Measurements from ENCODE around the gene UNCX. TPM values are rescaled to one million over a fixed set of nuclear protein-coding genes. Genes with fewer than 3 reads are reported as not detected.

UNCX gene
- total and polyA plus RNA-seq, 2 of the 8 experiments (the other 6 are each of a cell fraction or from before 2014, with no cell fraction given), result not detected

GRCh38 chr7:1260244-1260635 lies 27.6 kb downstream of the UNCX start:
- peak overlapping the region; percentile 68 for H4K8ac ChIP-seq (ENCODE audit: extremely low read depth, insufficient read depth, low read length)
- no peak for FAIRE-seq
- H2AK5ac ChIP-seq (ENCODE audit: low read depth, low read length), result no peak overlapping the region
- no peak overlapping the region for H3K4ac ChIP-seq (replicated peaks; ENCODE audit: insufficient read length, low read depth, low read length)
- H2BK120ac ChIP-seq (replicated peaks; ENCODE audit: low read depth, low read length), result no peak overlapping the region
- CTCF ChIA-PET (ENCODE audit: partially characterized antibody), result no interaction called here
- H3K56ac ChIP-seq (replicated peaks; ENCODE audit: insufficient read length, low read depth, low read length), result no peak overlapping the region
- H3K23me2 ChIP-seq (ENCODE audit: low read depth, low read length), result peaks cover 2% of the 10 kb centered on the region; the same call in 1 of the 2 replicates
- H3K36me3 ChIP-seq (ENCODE audit: control insufficient read depth in 2 of 4, insufficient read depth in 4 of 4, low read length in 3 of 4), result no peaks in the 10 kb centered on the region
- H3K27me3 ChIP-seq (replicated peaks in 1 of 4; ENCODE audit: control insufficient read depth in 3 of 4, extremely low read depth in 1 of 4, insufficient read depth in 3 of 4, low read length in 3 of 4), result no peaks in the 10 kb centered on the region; a peak in 1 of 7 replicates
- H3K79me2 ChIP-seq (ENCODE audit: control insufficient read depth in 1 of 2, insufficient read depth in 2 of 2, low read length in 2 of 2), result no peaks in the 10 kb centered on the region
- no peak overlapping the region for H3K9ac ChIP-seq (replicated peaks in 1 of 4; ENCODE audit: extremely low read depth in 1 of 4, low read depth in 3 of 4, low read length in 3 of 4)
- POLR2A ChIA-PET (ENCODE audit: partially characterized antibody), result no interaction called here
- no peak overlapping the region for H2AFZ ChIP-seq (ENCODE audit: low read length)
- H4K91ac ChIP-seq (replicated peaks; ENCODE audit: insufficient read length, low read length), result no peak overlapping the region
- 96% methylated on average over 21 of the region's 21 CpGs; no CpG with 5 or more reads in 1 of the 2 experiments for WGBS, 2 experiments (ENCODE audit: extremely low coverage in 1 of 2, insufficient coverage in 1 of 2, insufficient read length in 1 of 2, insufficient replicate concordance in 2 of 2, low coverage in 1 of 2, low lambda C conversion rate in 2 of 2, missing lambda C conversion rate in 1 of 2)
- no peak overlapping the region for H3K23ac ChIP-seq (ENCODE audit: insufficient read length)
- H3K18ac ChIP-seq (ENCODE audit: extremely low read depth, low read length), result no peak overlapping the region
- peaks cover 0 to 2% (median under 1%) of the 10 kb centered on the region in 4 experiments; a peak in 1 of 7 replicates for H3K4me1 ChIP-seq (replicated peaks in 1 of 4; ENCODE audit: control insufficient read depth in 3 of 4, insufficient read depth in 4 of 4, low read length in 3 of 4)
- no peaks in the 10 kb centered on the region for H3K9me3 ChIP-seq (ENCODE audit: insufficient read depth in 2 of 2, low read depth in 1 of 2, low read length in 1 of 2)
- no peak for DNase-seq (ENCODE audit: low read depth in 1 of 2, low spot score in 2 of 2)
- no peak overlapping the region for H3K14ac ChIP-seq (ENCODE audit: insufficient read length)
- H2BK20ac ChIP-seq (ENCODE audit: low read length), result no peak overlapping the region
- no peak overlapping the region for H3K27ac ChIP-seq (ENCODE audit: low read depth, low read length)
- H3K79me1 ChIP-seq (ENCODE audit: low read depth, low read length), result no peaks in the 10 kb centered on the region
- H2BK15ac ChIP-seq (ENCODE audit: low read length), result no peak overlapping the region
- TF ChIP-seq TEAD4 (IDR thresholded peaks at IDR 0.05; ENCODE audit: low read depth, low read length) (no peak), ATF3 (IDR thresholded peaks at IDR 0.05; ENCODE audit: insufficient read depth, low read depth, low read length) (no peak), KDM5A (IDR thresholded peaks at IDR 0.05; ENCODE audit: low read length) (no peak)
- H2BK12ac ChIP-seq (ENCODE audit: low read depth, low read length), result no peak overlapping the region
- H4K20me1 ChIP-seq (replicated peaks in 1 of 2; ENCODE audit: control insufficient read depth in 1 of 2, insufficient read depth in 2 of 2, low read length in 2 of 2), result no peaks in the 10 kb centered on the region
- no peak overlapping the region for H4K5ac ChIP-seq (ENCODE audit: insufficient read length, low read depth, low read length)
- H3K4me3 ChIP-seq (ENCODE audit: extremely low read depth in 1 of 4, insufficient read depth in 2 of 4, low read depth in 3 of 4, low read length in 4 of 4), result no peak overlapping the region
- H2BK5ac ChIP-seq (ENCODE audit: low read depth, low read length), result no peak overlapping the region
- H3K4me2 ChIP-seq (ENCODE audit: insufficient read depth in 1 of 2, low read depth in 2 of 2, low read length in 2 of 2), result no peak overlapping the region
